ENCODE data around the gene LAPTM5. TPM values are rescaled to one million over a fixed set of nuclear protein-coding genes. Genes with fewer than 3 reads are reported as not detected.
"Not testable (repeated sequence)": the region's sequence is repeated elsewhere in the genome, so short reads cannot be mapped to it uniquely, and the experiment has no call there.

Gene LAPTM5
- total RNA-seq, 1 donor from 2014 or later, result 0.77 TPM

GRCh38 chr1:30790850-30791778, 33.5 kb upstream of the LAPTM5 start:
- peak overlapping the region; percentile 47 for H3K27ac Mint-ChIP-seq (ENCODE audit: unreplicated experiment)
- Histone ChIP-seq H3K27me3 (ENCODE audit: insufficient read depth, low read length) (peaks cover 16% of the 10 kb centered on the region), H3K36me3 (ENCODE audit: insufficient read depth, low read length) (no peaks in the 10 kb centered on the region), H3K4me3 (ENCODE audit: insufficient read depth, low read depth, low read length) (no peak overlapping the region), H3K9me3 (ENCODE audit: insufficient read depth, low read depth, low read length) (no peaks in the 10 kb centered on the region), H4K20me1 (ENCODE audit: insufficient read depth, low read length) (peaks cover 3% of the 10 kb centered on the region), H3K27ac (ENCODE audit: low read depth, low read length) (no peak overlapping the region), H3K4me1 (ENCODE audit: insufficient read depth, low read length) (no peaks in the 10 kb centered on the region), H3K4me2 (ENCODE audit: low read length) (no peak overlapping the region), H3K79me2 (ENCODE audit: insufficient read depth, low read length) (no peaks in the 10 kb centered on the region), H2AFZ (ENCODE audit: low read depth, low read length) (no peak overlapping the region), H3K9ac (ENCODE audit: low read length) (no peak overlapping the region)
- no peaks in the 10 kb centered on the region for H3K36me3 Mint-ChIP-seq (ENCODE audit: low read depth, unreplicated experiment)
- H3K9me3 Mint-ChIP-seq (ENCODE audit: unreplicated experiment), result no peaks in the 10 kb centered on the region
- DNase-seq (ENCODE audit: low read depth) (no peak), FAIRE-seq (no peak)
- TF ChIP-seq EZH2 (IDR thresholded peaks at IDR 0.05; ENCODE audit: insufficient read depth, low read length) (no peak), CTCF (IDR thresholded peaks at IDR 0.05; ENCODE audit: insufficient read depth, low read depth, low read length) (no peak)
- no peaks in the 10 kb centered on the region for H3K4me1 Mint-ChIP-seq (ENCODE audit: low read depth, unreplicated experiment)
- peaks cover 55% of the 10 kb centered on the region for H3K27me3 Mint-ChIP-seq (ENCODE audit: low read depth, unreplicated experiment)
- H3K4me3 Mint-ChIP-seq (ENCODE audit: unreplicated experiment), result peak overlapping the region; percentile 40

- not testable (repeated sequence) for DNase-seq (ENCODE audit: low read depth); FAIRE-seq
Observed at GRCh38 chr1:30790256-30790525, 32.6 kb upstream of the LAPTM5 start.

DNA sequence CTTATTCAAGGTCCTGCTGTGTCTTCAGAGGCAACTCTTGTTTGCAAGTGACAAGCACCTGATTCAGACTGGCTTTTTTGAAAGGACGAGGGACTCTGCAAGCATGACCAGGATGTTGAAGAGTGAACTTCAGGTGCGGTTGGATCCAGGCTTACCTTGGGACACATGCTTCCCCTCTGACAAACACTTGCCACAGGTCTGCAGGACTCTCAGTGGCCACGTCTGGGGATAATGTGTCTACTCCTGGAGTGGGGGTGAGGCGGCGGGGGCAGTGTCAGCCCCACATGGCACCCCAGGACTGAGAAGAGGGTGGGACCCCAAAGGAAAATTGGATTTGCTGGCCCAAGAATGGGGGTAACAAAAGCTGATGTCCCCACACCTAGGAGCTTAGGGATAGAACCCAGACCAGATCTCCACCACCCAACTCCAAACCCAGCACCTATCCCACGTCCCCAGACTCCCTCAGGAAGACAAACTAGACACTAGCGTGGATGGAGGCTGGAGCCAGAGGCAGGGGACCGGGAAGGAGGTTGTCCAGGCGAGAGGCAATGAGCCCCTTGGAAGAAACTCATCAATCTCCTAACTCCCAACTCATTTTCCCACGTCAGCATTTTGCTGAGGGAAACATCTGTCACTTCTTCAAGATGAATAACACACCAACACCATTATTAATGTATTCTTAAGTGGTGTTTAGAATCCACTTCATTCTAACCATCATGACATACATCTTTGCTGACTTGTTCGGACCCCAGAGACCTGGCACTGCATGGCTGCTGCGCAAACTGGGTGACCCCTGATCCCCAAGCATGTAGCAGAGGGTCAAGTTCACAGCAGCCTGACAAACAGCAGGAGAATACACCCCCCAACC, 32.0 kb upstream of the LAPTM5 start:
- Histone ChIP-seq H2AFZ (ENCODE audit: low read depth, low read length) (no peak overlapping the region), H3K9ac (ENCODE audit: low read length) (no peak overlapping the region), H3K4me1 (ENCODE audit: insufficient read depth, low read length) (no peaks in the 10 kb centered on the region), H3K27ac (ENCODE audit: low read depth, low read length) (no peak overlapping the region), H3K27me3 (ENCODE audit: insufficient read depth, low read length) (peaks cover 16% of the 10 kb centered on the region), H3K36me3 (ENCODE audit: insufficient read depth, low read length) (no peaks in the 10 kb centered on the region), H3K4me3 (ENCODE audit: insufficient read depth, low read depth, low read length) (no peak overlapping the region), H3K4me2 (ENCODE audit: low read length) (no peak overlapping the region), H3K9me3 (ENCODE audit: insufficient read depth, low read depth, low read length) (no peaks in the 10 kb centered on the region), H4K20me1 (ENCODE audit: insufficient read depth, low read length) (peaks cover 3% of the 10 kb centered on the region), H3K79me2 (ENCODE audit: insufficient read depth, low read length) (no peaks in the 10 kb centered on the region)
- FAIRE-seq, result no peak
- TF ChIP-seq EZH2 (IDR thresholded peaks at IDR 0.05; ENCODE audit: insufficient read depth, low read length), result no peak
- no peak for TF ChIP-seq CTCF (IDR thresholded peaks at IDR 0.05; ENCODE audit: insufficient read depth, low read depth, low read length)
- H3K9me3 Mint-ChIP-seq (ENCODE audit: unreplicated experiment), result no peaks in the 10 kb centered on the region
- no peak overlapping the region for H3K4me3 Mint-ChIP-seq (ENCODE audit: unreplicated experiment)
- H3K27ac Mint-ChIP-seq (ENCODE audit: unreplicated experiment), result no peak overlapping the region
- H3K27me3 Mint-ChIP-seq (ENCODE audit: low read depth, unreplicated experiment), result peaks cover 58% of the 10 kb centered on the region
- no peaks in the 10 kb centered on the region for H3K4me1 Mint-ChIP-seq (ENCODE audit: low read depth, unreplicated experiment)
- no peak for DNase-seq (ENCODE audit: low read depth)
- no peaks in the 10 kb centered on the region for H3K36me3 Mint-ChIP-seq (ENCODE audit: low read depth, unreplicated experiment)

More at GRCh38 chr1:30790256-30790525, 32.6 kb upstream of the LAPTM5 start:
- not testable (repeated sequence) for H3K36me3 ChIP-seq (ENCODE audit: insufficient read depth, low read length); H3K4me3 ChIP-seq (ENCODE audit: insufficient read depth, low read depth, low read length); H3K4me3 Mint-ChIP-seq (ENCODE audit: unreplicated experiment); H3K27ac Mint-ChIP-seq (ENCODE audit: unreplicated experiment); H3K9ac ChIP-seq (ENCODE audit: low read length); H2AFZ ChIP-seq (ENCODE audit: low read depth, low read length); H3K4me2 ChIP-seq (ENCODE audit: low read length); H3K9me3 Mint-ChIP-seq (ENCODE audit: unreplicated experiment); H3K27ac ChIP-seq (ENCODE audit: low read depth, low read length); H3K9me3 ChIP-seq (ENCODE audit: insufficient read depth, low read depth, low read length); H3K36me3 Mint-ChIP-seq (ENCODE audit: low read depth, unreplicated experiment); H4K20me1 ChIP-seq (ENCODE audit: insufficient read depth, low read length); H3K4me1 Mint-ChIP-seq (ENCODE audit: low read depth, unreplicated experiment); H3K79me2 ChIP-seq (ENCODE audit: insufficient read depth, low read length); H3K4me1 ChIP-seq (ENCODE audit: insufficient read depth, low read length)
- H3K27me3 Mint-ChIP-seq (ENCODE audit: low read depth, unreplicated experiment), result peaks cover 60% of the 10 kb centered on the region
- H3K27me3 ChIP-seq (ENCODE audit: insufficient read depth, low read length), result peaks cover 16% of the 10 kb centered on the region
